ENCODE results near the gene TGOLN2.
A peak's percentile ranks its signal among the peaks of the same experiment; 100 is the strongest.
"Not testable (repeated sequence)": the region's sequence is repeated elsewhere in the genome, so short reads cannot be mapped to it uniquely, and the experiment has no call there.

Gene TGOLN2

DNA sequence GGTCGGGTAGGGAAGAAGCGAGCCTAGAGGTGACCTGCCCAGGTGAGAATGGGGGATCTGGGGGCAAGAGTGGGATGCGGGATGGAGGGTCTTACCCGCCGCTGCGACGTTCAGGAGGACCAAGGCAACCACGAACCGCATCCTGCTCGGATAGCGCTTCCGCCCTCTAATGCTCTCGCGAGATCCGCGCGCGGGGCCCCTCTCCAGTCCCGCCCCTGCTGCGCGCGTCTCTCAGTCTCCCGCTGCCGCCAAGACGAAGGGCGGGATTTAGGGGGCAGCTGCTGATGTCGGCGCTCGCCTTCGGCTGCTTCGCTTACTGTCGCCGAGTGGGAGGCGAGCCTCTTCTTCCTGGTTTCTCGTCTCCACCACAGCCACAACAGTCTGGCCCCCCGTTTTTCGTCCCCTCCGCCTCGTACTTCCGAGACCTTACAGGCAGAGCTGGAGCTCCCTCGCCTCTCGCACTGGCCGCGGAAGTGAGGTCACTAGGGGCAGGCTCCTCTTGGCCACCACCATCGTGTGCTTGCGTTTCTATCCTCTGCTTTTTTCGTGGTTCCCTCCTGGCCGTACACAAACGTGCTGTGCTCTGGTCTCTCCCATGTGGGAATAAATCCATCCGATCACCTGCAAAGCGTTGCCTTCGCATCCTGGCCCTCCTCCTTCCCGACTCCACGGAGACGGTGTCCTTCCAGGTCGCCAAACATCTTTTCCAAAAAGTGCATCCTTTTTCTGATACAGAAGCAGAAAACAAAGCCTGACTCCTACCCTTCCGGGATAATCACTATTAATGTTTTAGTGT is at the start of gene TGOLN2:
TSS of gene TGOLN2 (minus strand) at position 168 of the 796 bp plus-strand sequence. CDS start at position 141, 27 bp downstream.
- DNase-seq (ENCODE audit: low spot score), result peak; percentile 98

DNA sequence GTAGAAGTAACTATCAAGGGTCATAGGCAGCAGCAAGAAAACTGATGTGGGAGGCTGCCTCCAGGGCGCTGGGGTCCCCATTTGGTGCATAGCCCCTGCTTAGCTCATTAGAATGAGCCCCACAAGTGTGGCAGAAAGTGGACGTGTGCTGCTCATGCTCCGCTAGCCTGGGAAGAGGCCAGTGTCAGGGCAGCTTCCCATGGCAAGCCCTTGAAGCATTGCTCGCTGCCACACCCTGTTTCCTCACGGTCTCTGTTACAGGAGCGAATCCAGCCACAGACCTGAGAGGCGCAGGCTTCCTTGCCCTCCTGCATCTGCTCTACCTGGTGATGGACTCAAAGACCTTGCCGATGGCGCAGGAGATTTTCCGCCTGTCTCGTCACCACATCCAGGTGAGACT is 49.3 kb upstream of the TGOLN2 start:
- no peak for DNase-seq (ENCODE audit: low spot score)

DNA sequence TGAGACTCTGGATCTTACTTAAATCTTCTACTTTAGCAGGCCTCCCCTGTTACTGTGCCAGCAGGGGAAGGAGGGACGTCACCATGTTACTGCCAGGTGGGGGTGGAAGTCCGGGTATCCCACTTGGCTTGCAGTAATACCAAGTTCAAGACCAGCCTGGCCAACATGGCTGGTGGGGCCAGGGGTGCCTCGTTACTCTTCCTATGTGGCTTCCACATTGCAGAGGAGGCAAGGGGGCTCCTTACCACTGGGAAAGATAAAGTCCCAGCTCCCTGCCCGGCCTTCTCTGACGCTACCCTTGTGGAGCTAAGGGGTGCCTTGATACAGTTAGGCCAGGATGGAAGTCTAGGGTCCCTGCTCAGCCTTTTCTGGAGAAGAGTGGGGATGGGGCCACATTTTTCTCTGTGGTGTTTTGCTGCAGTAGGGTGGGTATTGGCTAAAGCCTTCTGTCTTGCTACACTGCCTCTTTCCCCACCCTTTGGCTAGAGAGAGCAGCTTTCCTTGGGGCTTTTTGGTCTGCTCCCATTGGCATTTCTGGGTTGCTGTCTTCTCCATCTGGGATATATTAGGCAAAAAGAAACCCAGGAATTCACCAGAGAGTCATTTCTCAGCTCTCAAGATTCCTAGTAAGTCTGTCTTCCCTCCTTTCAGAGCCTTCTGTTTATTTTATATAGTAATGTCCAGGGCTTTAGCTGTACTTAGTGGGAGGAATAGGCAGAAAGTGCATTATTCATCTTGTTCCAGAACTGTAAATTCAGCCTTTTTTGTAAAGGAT is 48.7 kb upstream of the TGOLN2 start:
- no peak for DNase-seq (ENCODE audit: low spot score)

DNA sequence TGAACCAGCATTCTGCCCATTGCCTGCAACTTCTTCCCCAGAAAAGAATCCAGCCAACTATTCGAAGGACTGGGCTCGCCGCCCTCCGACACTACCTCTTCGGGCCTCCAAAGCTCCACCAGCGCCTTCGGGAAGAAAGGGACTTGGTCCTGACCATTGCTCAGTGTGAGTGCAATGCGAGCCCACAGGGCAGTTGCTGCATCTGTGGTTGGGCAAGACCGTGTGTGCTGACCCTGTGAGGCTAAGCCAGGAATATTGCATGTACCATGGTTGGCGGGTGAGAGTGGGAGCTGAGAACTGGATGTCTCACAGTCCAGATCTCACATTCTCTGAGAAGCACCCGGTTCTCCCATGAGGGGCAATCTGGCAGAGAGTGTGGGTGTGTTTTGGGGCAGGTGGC is 43.3 kb upstream of the TGOLN2 start:
- DNase-seq (ENCODE audit: low spot score), result no peak

DNA sequence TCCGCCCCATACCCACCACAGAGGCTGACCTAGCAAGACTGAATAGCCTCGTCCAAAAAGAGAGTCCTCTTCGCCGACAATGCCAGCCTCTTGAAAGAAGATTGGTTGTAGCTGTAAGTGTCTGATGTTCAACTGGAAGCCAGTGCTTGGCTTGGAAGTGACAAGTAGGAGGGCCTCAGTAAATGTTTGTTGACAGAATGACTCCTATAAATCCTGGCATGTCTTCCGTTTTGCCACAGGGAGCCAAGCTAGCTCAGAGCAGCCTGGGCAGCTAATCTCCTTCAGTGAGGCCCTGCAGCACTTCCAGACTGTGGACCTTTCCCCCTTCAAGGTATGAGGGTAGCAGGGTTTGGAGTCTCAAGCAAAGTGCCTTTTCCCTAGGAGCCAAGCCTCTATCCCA is 41.7 kb upstream of the TGOLN2 start:
- no peak for DNase-seq (ENCODE audit: low spot score)

DNA sequence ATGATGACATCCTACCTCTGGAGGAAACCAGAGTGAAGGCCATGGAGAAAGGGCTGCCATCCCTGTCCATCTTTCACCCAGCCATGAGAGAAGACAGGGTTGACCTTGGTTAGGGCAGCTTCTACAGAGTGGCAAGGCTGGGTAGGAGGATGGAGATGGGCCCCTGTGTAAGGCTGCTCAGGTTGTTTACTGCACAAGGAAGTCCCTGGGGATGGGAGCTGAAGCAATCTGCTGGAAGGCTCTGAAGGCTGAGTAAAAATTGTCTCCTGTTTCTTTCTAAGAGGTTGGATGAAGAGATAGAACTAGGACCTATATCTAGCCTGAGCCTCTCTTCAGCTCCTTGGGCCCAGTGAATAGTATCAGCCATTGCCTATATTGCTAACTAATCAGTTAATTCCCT is 41.1 kb upstream of the TGOLN2 start:
- DNase-seq (ENCODE audit: low spot score), result no peak

DNA sequence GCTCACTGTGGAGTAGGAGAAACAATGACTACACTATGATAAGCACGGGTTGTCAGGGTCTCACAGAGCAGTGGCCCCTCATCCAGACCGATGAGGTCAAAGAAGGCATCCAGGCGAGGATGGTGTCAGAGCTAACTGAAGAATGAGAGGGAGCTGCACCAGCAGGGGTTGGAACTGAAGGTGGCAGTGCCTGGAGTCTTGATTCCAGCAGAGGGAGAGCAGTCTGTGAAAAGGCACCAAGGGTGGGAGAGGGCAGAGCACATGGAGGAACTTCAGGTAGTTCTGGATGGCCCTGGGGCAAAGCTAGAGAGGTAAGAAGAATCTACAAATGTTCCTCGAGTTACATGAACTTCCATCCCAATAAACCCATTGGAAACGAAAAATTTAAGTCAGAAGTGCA is 39.4 kb upstream of the TGOLN2 start:
- no peak for DNase-seq (ENCODE audit: low spot score)

DNA sequence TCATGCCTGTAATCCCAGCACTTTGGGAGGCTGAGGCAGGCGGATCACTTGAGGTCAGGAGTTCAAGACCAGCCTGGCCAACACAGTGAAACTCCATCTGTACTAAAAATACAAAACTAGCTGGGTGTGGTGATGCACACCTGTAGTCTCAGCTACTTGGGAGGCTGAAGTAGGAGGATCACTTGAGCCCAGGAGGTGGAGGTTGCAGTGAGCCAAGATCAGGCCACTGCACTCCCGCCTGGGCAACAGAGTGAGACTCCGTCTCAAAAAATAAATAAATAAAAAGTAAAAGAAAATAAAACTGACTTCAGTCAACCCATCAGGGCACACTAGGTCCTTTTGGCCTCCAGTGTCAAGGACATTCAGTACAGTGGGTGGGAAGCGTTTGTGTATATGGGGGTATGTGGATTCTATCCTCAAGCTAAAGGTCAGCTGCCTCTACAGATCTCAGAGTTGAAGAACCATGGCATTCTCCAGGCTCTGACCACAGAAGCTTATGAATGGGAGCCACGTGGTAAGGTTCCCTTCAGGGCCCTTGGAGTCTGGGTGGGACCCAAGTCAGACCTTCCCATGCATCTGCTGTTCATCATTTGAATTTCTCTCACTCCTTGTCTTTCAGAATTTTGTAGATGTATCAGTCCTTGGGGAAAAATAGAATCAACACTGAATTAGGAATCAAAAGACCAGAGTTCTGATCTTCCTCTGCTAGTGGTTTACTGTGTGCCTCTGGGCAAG is 35.0 kb upstream of the TGOLN2 start:
- not testable (repeated sequence) for DNase-seq (ENCODE audit: low spot score)

DNA sequence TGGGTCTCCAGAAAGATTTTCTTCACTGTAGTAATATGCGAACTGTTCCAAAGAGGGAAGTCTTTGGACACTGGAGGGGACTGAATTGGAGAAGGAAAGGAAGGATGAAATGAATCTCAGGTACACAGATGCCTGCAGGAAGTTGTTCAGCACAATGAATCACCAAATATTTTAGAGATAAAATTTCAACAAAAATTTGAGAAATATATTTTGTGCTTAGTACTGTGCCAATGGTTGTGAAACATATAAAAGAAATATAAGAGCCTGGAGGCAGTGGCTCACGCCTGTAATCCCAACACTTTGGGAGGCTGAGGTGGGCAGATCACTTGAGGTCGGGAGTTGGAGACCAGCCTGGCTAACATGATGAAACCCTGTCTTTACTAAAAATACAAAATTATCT is 29.9 kb upstream of the TGOLN2 start:
- no peak for DNase-seq (ENCODE audit: low spot score)

DNA sequence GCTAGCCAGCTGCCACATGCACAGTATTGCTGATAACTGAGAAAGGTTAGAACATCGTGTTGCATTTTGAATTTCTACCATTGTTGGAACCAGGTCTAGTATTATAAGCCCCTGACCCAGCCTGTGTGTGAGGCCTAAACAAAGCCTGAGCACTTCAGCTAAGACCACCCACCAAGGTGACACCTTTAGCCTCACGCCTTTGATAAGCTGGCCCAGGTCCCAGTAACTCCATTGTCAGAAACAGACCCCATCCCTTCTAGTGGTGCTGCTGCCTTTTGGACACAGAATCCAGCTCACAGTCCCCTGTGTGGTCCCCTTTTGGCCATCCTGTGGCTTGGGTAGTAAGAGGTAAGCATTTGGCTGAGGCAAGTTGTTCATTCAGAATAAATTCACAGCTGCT is 28.4 kb upstream of the TGOLN2 start:
- DNase-seq (ENCODE audit: low spot score), result no peak

DNA sequence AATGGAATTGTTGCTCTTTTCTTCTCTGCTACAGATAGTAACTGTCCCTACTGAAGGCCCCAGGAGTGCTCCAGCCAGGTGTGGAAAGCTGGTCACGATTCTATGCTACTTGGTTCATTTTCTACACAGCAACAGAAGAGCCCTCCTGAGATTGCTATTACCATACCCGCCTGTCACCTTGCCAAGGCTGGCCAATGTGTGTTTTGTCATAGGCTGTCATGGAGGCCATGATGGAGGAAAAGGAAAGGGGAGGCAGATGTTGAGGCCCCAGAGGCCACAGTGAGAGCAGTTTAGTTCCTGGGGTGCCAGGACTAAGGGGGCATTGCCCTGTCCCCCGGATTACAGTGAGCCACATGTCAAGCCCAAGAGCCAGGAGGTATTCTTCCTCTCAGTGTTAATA is 27.7 kb upstream of the TGOLN2 start:
- DNase-seq (ENCODE audit: low spot score), result no peak

DNA sequence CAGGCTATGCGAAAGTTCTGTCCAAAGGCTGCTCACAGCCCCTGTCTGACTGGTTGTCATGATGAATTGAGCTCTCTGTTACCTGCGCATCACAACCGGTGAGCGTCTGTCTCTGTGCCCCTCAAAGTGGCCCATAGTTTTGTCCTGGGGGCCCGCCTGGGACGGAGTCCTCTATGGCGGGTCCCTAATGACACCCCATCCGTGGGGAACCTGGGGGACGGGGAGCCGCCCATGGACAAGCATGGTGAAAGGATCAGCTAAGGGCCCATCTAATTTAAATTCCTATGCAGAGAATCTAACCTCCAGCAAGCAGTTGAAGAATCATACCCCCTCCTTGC is 27.3 kb upstream of the TGOLN2 start:
- DNase-seq (ENCODE audit: low spot score), result no peak

DNA sequence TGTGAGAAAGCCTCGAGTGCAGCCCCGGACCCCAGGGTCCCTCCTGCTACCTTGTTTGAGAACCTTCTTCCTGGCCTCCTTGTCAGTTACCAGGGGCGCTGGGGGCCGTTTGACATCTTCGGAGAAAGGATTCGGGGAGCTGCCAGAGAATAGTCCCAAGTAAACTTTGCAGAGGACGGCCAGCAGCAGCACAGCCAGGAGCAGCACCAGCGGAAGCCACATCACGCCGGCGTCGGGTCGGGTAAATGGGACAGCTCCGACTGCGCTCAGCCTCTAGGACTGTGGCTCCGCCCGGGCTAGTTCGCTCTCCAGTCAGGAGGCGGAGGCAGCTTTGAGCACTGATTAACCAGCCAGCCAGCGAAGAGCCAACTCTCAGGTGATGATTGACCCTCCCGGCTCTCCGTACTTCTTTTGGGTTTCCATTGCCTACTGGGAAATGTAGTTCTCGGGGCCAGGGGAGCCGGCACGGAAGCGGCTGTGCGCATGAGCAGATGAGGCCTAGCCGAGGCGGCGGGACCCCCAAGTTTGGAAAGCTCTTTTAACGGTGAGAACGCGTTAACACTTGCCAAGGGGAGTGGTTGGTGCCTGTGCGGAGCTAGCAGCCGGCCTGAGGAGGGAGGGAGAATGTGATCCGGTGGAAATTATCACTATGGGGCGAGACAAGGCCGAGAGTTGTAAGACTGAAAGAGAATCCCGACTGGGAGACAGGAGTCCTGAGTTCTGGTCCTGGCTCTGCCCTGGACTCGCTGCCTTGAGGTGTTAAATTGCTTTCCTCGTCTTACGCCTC is 26.7 kb upstream of the TGOLN2 start, which contains the start of the genes ELMOD3 and RETSAT:
TSS of gene ELMOD3 (plus strand) at position 484 of the 787 bp plus-strand sequence. CDS start 2,430 bp downstream, outside the sequence.
TSS of gene RETSAT (minus strand) at position 243 of the 787 bp plus-strand sequence. CDS start at position 222, 21 bp downstream.
- DNase-seq (ENCODE audit: low spot score), result peak; percentile 94

DNA sequence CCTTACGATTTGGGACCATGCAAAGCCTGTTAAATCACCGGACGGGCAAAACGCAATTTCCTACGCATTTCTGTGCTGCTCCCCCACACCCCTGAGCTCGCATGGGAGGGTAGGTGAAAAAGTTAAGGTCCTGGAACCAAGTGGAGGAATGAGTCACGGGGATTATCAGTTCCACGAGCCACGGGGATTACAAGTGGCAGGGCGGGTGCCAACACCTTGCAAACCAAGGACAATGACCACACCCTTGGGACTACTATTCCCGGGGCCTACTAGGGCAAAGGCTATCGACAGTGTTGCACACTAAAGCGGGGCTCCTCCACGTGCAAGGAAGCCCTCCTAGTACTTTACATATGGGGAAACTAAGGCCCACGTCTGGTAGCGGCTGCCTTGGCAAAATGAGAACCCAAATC is 26.1 kb upstream of the TGOLN2 start:
- DNase-seq (ENCODE audit: low spot score), result peak; percentile 38

DNA sequence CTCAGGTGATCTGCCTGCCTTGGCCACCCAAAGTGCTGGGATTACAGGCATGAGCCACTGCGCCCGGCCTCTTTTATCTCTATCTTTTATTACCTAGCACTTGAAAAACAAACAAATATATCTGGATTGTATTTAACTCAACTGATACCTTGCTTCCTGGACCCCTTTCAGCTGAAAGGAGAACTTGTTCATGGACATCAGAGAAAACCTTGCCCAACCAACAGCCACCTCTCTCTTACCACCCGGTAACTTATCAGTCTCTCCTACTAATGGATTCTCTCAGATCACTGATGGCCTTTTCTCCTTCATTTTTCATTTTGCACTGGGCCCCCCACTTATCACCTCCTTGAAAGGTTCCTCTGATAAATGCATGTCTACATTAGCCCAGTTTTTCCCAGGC is 19.8 kb upstream of the TGOLN2 start:
- DNase-seq (ENCODE audit: low spot score), result no peak

DNA sequence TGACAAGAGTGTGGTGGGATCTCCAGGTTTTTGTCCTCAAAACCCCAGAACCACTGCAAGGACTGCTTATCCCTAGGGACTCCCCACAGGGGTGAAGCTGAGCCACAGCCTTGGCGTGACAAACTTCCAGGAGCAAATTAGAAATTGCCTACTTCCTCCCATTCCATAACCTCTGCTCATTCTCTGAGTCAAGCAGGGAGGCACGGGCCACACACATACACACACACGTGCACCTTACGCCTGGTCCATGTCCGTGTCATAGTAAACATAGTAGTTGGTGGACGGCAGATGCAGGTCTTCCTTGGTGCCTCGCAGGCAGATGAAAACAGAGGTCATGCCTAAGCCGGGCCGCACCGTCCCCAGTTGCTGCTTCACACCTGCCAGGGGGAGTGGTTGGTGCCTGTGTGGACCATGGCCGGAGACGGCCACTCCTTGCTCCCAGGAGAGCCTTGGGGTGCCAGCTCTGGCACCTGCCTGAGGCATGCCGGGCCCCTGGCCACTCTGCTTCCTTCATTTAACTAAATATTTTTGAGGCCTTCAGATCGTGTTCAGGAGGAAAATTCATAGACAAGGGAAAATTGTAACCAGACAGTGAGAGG is 16.7 kb upstream of the TGOLN2 start:
- no peak for DNase-seq (ENCODE audit: low spot score)

DNA sequence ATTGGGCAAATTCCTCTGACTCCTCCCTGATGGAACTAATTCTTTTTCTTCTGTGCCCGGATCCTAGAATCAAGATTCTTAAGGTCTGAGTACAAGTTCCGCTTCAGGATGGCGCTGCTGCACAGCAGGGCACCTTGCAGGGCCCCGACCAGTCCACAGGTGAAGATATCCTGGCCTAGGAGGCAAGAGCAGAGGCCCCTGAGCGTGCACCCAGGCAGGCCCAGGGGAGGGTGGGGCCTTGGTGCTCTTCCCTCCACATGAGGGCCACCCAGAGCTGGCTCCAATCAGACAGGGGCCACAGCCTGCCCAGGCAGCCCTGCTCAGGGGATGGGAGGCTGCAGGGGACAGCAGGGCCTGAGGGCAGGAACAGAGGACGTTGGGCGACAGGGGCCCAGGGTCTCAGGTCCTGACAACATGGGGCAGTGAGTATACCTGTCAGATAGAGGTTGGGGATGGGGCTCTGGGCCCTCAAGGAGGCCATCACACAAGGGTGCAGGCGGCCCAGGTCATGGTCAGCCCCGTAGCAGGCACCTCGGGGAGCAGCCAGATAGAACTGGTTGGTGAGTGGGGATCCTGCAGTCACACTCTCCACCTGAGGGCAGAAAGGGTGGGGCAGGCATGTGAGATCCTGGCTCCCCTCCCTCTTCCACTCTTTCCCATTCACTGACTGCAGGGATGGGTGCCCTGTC is 15.6 kb upstream of the TGOLN2 start:
- DNase-seq (ENCODE audit: low spot score), result not testable (repeated sequence)

DNA sequence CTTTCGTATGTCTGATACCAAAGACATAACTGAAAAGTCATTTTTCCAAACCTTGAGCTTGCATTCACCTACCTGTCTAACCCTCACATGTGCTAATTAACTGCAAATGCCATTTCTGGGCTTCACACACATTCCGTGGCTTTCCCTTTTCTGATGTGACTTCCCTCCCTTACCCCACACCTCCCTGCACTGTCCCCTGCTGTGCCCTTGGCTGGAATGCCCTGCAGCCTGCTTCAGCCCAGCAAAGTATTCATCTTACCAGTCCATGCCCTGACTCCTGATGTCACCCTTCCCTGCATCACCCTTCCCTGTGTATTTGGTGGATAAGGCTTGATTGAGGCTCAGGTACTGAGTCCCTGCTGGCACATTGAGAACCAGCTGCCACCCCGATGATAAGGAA is 14.4 kb upstream of the TGOLN2 start:
- no peak for DNase-seq (ENCODE audit: low spot score)

DNA sequence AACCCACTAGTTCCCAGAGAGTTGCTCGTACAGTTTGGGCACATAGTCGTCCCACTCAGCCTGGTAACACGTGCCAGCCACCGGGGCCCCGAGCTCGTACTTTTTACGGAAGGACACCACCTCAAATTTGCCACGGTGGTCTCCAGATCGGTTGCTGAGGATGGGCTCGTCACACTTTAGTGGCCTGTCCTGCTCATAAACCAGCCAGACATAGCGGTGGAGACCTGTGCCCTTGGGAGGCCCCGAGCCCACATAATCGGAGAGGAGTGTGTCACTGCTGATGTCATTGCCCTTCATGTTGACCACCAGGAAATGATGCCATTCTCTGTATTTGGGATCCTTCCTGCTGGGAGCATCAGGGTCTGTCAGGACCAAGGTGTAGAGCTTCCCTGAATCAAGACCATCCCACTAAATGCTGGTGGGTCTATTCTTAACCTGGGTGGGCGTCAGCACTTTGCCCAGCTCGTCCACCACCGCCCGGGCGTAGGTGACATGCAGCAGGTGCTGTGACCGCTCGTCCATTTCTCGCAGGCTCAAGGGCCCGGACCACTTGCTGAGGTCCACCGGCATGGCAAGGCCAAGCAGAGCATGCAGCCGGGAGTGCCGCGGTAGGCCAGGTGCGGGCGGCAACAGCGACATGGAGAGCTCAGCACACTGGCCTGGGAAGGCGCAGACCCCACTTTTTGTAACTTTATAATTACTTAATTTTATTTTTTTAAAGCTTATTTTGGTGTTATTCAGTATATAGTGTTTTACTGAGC is 13.7 kb upstream of the TGOLN2 start:
- DNase-seq (ENCODE audit: low spot score), result no peak
